HG03139 (cell line): ENCODE measurements around the gene PSMB2.

Experiments
- ATAC-seq: cut with Tn5 transposase; IDR thresholded peaks from one replicate; pipeline ENCODE4 v1.9.1; 2021; ENCODE audit not compliant: unreplicated experiment

PSMB2 gene

DNA sequence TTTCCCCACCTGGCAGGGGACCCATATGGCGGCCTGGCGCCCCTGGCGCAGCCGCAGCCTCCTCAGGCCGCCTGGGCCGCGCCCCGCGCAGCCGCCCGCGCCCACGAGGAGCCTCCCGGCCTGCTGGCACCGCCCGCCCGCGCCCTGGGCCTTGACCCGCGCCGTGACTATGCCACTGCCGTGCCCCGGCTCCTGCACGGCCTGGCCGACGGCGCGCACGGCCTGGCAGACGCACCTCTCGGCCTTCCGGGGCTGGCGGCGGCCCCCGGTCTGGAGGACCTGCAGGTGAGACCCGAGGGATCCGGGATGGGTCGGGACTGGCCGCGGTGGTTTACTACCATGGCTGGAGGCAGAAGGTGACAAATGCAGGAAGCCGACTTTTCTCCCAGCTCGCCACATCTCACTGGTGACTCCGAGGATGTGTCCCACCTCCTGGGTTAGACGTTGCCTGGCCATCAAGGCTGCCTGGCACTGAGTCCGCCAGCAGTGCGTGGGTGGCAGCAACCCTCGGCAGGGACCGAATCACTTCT is 67.1 kb downstream of the PSMB2 start:
- no peak for ATAC-seq

DNA sequence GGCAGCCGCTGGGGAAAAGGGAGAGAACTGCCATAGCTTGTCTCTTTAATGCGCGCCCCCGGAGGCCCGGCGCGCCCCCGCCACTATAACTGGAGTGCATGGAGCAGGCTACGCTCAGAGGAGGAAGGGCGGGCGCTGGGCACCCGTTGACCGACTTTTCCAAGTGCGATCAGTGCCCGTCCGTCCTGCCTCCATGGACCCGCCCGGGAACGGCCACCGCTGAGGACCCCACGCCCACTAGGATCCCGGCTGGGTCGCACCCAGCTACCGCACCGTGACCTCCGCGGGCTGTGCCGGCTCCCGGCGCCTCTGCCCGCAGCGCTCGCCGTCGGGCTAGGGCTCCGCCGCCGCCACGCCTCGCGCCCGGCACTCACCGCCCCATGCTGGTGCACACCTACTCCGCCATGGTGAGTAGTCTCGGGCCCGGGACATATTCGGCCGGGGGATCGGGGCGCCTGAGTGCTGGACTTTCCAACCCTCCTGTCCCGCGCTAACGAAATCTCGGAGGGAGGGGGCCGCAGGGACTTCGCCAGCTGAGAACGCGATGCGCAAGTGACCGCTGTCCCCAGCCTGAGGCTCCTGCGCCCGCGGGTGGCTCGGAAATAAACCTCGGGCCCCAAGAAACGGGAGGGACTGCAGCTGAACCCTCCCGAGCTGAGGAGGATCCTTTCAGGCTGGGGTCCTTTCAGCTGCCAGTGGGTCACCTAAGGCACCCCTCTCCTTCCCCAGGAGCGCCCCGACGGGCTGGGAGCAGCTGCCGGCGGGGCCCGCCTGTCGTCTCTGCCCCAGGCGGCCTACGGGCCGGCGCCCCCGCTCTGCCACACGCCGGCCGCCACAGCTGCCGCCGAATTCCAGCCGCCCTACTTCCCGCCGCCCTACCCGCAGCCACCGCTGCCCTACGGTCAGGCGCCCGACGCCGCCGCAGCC is 67.9 kb downstream of the PSMB2 start, which contains the start of gene TFAP2E:
Gene TFAP2E, plus strand, starts transcription at position 117 of the 927 bp plus-strand sequence. Its CDS starts 264 bp downstream, at position 381.
- no peak for ATAC-seq

DNA sequence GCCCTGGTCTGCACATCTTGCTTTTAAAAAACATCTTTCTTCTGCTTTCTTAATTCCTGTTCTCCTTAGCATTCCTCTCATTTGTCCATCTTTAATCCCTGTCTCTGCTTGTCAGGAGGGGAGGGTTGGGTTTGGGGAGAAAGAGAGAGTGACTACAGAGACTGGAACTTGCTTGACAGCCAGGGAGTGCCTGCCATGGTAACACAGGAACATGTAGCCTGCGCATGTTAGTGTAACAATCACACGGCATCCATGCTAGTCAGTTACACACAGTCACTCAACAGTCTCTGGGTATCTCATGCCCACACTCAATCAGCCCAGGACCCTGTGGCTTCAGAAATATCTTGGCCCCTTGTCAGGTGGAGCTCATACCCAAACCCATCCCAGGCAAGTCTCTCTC is 69.0 kb downstream of the PSMB2 start:
- ATAC-seq: no peak

GRCh38 chr1:35571263-35571662 is 70.1 kb downstream of the PSMB2 start:
- ATAC-seq: no peak

GRCh38 chr1:35570589-35571137 is 70.7 kb downstream of the PSMB2 start:
- ATAC-seq: no peak

GRCh38 chr1:35569936-35570335 is 71.4 kb downstream of the PSMB2 start:
- no peak for ATAC-seq

DNA sequence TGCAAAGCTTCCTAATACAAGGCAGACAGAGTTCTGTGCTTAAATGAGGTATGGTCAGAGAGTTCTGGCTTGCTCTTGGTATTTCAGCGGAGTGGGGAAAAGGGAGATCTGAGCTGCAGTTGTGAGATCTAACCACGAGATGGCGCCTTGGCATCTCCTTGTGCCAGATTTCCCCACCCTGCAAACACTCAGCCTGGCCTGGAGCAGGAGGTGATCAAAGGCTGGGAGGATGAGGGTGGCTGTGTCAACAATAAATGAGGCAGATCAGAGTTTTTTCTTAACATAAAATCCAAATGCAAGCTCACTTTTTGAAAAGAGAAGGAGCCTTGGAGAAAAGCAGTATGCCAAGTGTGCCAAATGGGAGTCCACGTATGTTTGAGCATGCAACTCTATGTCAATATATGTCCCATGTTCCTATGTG is 72.3 kb downstream of the PSMB2 start:
- ATAC-seq: no peak

- no peak for ATAC-seq
Observed at GRCh38 chr1:35567947-35568558, 73.3 kb downstream of the PSMB2 start.

GRCh38 chr1:35565742-35566133 is 75.6 kb downstream of the PSMB2 start:
- ATAC-seq: no peak

DNA sequence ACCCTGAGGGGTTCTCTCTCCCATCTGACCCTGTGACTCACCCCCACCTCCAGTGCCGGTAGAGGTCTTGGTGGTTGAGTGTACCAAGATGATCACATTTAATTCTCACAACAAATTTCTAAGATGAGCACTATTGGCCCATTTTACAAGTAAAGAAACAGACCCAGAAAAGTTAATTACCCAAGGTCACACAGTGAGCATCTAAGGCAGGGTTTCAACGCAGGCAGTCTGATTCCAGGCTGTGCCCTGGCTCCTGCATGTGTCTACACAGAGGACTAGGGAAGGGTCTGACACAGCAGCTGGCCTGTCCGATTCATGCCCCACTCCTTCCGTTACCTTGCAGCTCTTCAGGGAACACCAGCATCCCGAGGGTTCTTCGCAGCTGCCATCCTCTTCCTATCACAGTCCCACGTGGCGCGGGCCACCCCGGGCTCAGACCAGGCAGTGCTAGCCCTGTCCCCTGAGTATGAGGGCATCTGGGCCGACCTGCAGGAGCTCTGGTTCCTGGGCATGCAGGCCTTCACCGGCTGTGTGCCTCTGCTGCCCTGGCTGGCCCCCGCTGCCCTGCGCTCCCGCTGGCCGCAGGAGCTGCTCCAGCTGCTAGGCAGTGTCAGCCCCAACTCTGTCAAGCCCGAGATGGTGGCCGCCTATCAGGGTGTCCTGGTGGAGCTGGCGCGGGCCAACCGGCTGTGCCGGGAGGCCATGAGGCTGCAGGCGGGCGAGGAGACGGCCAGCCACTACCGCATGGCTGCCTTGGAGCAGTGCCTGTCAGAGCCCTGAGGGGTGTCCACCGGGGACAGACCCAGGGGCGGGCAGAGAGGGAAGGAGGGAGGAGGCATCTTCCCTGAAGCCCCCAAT is 76.2 kb downstream of the PSMB2 start:
- ATAC-seq: no peak

GRCh38 chr1:35564037-35564883 is 77.1 kb downstream of the PSMB2 start:
- ATAC-seq: no peak

DNA sequence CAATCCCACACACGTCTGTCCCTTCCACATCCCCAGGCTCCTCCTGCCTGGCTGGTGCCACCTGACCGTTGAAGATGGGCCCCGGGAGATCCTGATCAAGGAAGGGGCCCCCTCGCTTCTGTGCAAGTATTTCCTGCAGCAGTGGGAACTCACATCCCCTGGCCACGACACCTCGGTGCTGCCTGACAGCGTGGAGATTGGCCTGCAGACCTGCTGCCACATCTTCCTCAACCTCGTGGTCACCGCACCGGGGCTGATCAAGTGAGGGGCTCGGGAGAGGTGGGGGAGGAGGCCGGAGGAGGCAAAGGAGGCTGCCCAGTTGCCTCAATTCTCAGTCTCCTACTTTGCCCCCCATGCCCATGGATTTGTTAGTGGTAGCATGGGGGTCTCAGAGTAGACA is 78.2 kb downstream of the PSMB2 start:
- no peak for ATAC-seq

DNA sequence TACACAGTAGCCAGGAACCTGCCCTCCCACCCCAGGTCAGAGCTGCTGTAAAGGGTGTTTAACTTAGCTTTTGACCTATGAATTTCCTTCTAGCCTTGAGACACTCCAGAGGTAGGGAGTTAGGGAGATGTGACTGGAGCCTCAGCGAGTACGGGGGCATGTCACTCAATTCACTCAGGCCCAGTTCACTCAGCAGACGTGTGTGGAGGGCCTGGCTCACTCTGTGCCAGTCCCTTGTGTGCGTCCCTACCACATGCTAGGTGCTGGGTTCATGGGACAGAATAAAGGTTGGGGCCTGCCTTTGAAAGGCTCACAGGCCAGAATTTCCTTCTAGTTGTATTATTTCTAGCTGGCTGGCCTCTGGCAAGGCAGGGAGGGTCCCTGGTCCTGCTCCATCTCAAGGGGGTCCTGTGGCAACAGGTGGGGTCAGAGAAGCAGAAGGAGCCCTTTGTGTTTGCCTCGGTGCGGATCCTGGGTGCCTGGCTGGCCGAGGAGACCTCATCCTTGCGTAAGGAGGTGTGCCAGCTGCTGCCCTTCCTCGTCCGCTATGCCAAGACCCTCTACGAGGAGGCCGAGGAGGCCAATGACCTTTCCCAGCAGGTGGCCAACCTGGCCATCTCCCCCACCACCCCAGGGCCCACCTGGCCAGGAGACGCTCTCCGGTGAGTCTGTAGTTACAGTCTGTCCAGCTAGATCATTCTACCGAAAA is 79.2 kb downstream of the PSMB2 start:
- ATAC-seq: no peak

DNA sequence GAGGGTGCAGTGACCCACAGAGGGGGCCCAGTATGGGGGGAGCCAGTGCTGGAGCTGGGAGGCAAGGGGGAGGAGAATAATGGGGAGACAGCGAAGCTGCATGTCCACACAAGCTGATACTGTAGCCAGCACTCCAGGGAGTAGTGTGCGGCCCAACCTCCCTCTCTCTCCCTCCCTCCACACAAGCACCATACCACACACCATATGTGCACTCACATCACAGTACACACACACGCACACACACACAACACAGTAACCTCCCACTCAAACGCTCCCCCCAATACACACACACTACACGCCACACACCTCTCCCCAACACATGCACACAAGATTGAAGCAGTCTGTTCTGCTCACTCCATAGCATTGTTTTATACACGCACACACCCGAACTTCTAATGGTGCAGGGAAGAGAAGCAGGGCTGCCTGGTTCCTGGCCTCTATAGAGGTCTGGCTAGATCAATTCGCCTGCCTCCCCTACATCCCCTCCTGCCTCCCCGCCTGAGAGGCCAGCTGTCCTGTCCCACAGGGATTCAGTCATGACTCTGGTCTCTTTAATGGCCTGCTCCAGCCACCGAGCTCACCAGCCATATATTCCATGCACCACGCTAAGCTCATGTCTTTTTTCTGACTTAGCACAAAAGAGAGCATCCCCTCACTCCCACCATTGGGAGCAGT is 79.9 kb downstream of the PSMB2 start:
- no peak for ATAC-seq

GRCh38 chr1:35560256-35561225 is 80.8 kb downstream of the PSMB2 start:
- ATAC-seq: no peak

DNA sequence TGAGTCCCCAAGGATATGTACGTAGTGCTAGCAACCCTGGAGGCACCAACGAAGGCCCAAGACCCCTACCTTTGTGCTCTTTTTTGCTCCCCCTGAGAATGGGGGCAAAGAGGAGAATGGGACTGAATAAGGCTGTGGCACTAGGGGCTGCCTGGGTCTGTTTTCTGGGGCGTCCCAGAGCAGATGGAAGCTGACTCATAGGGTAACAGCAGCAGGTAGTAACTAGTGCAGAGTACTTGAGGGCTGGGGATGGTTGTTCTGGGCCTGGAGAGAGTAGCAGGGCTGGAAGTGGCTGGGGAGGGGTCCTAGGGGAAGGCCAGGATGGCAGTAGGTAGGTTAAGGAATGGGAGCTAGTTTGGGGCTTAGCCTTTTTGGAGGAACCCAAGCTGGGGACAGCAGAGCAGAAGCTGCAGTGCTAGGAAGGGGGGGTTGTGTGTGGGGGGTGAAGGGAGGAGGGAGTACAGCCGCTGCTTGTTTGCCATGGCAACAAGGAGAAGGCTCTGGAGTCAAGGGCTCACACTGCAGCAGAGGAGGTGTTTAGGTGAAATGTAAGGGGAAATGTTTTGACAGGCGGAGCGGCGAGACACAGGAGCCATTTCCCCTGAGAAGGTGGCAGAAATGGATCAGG is 81.9 kb downstream of the PSMB2 start:
- no peak for ATAC-seq
